Hippocampal formation (tissue), 2 donors: ENCODE data around the gene BTBD9.

Experiments used
- DNase-seq, 2 donors: peaks; one replicate each; lab custom pipeline; 2025; lab: John Stamatoyannopoulos, UW

Gene BTBD9

DNA sequence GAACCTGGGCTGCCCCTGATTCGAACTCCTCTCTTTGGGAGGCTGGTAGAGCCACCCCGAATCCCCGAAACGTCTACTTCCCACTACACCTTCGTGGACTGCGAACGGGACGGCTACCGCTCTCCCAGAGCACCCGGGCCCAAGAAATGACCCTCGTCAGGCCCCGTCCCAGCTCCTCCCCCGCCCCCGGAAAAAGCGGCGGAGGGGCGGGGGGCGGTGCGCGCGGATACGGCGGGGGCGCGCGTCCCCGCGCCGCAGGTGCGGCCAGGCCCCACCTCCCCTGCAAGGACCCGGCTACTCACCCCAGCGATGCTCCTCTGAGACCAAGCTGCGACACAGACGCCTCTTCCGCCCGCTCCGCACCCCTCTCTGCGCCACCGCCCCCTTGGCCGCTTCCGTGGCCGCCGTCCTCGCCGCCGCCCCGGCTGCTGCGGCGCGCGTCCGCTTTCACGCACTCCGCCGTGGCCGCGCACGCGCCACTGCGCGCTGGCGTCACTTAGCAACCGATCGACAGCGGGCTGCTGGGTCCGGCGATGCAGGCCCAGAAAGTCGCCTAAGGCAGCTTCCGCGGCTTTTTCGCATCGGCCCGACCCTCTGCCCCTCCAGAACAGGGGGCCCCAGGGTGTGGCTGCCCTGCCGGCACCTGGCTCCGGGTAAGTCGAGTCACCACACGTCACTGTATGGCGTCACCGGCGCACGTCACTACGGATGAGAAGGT is at the start of gene BTBD9:
Gene BTBD9, minus strand, starts transcription at position 432 of the 718 bp plus-strand sequence.
- DNase-seq: peak; percentile 57 to 74

DNA sequence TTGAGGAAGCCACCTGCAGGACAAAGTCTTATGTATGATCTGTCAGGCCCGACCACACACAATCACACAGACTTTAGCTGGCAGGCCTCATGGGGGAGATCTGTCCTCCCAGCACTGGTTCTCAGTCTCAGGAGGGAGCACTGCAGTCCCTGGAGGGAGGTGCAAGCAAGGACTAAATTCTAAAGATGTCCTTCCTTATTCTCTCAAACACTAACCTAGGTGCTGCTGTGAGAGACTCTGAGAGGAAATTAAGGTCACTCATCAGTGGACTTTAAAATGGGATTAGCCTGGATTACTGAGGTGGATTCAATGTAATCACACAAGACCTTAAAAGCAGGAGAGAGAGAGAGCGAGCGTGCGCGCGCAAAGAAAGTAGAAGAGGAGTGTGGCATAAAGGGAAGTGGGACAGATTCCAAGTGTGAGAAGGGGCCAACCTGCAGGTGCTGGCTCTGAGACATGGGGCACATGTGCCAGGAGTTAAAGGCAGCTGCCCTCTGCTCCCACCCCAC is 48.9 kb upstream of the BTBD9 start:
- no peak for DNase-seq

- no peak for DNase-seq
These were observed 47.8 kb upstream of the BTBD9 start for GRCh38 chr6:38687549-38687948.

GRCh38 chr6:38687043-38687353 is 47.3 kb upstream of the BTBD9 start:
- no peak for DNase-seq

DNA sequence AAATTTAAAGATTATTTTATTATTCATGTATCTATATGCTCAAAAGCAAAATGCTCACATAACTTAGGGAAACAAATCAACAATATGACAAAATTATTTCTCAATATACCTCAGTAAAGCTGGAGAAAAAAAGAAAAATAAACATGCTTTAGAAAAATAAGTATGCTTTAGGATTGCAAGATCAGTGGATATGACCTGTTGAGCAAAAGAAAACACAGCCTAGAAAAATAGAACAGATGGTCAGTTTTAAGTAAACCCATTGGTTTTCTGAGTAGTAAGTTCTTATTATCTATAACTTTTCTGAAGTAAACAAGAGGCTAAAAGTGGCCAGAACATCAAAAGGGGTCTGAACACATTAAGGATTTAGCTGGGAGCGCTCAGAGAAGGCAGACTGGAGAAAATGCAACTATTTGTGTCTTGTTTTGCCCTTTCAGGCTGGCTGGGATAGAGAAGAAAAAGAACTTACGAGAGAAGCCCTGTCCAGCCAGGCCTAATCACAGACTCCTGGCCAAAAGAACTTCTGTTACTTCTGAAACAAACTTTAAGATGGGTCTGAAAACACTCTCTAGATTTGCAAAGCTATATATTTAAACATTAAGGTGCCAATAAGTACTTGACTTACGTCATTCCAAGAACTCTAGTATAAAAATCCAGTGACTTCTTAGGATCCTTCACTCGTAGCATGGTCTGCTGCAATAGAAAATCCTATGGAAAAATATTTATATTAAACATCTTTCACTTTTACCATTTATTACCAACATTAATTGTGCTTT is 46.7 kb upstream of the BTBD9 start:
- no peak for DNase-seq

DNA sequence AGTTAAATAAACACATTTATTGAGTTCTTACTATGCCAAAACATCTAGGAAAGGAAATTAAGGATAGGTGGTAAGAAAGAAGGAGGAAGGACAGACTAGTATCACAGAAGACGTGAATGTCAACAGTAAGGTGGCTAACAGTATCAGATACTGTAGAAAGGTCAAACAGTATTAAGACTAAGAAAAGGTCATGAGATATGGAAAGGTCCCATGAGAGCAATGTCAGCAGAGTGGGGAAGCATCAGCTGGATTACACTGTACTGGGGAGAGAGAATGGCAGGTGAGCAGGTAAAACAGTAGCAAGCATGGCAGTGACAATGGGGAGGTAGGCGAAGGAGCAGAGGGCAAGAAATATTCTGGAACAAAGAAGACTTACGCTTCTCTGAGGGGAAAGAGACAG is 45.2 kb upstream of the BTBD9 start:
- DNase-seq: no peak

DNA sequence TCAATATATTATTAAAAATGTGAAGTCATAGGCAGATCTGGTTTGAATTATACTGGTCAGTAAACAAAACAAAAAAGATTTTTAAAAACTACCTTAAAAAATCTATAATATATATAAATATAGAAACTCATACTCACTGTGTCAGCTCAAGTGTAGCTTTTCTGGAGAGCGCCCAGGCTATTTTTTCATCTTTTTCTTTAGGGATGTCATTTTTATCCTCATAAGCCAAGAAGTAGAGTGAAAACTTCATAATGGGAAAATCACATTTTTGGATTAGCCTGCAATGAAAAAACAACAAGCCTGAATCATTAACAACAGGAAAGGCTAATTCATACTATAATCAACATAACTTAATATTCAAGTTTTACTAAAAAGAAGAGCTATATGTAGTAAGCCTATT is 44.5 kb upstream of the BTBD9 start:
- no peak for DNase-seq

GRCh38 chr6:38681850-38682249 is 42.1 kb upstream of the BTBD9 start:
- DNase-seq: no peak

- DNase-seq: no peak
These were observed 39.9 kb upstream of the BTBD9 start for GRCh38 chr6:38679668-38680067.

GRCh38 chr6:38678178-38678760 is 38.5 kb upstream of the BTBD9 start:
- DNase-seq: no peak

DNA sequence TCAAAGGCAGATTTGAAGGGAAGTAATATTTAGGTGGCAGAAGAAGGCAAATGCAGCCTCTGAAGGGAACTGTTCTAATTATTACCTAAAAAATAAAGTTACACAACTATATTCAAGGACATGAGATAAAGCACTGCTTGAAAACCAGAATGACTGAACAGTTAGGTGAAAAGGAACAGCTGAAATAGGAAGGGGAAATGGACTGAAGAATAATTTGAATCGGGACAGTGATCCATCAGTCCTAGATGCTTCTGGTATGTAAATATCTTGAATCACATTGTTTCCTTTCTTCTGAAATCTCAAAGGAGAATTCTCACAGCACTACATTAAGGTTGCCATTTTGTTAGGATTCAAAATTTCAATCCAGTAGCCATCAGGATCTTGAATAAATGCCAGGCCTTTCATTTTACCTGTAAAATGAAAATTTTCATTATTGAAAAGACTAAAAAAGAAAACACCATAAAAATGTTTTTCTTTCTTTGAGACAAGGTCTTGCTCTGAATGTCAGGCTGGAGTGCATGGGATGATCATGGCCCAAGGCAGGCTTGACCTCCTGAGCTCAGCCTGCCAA is 37.3 kb upstream of the BTBD9 start:
- no peak for DNase-seq

DNA sequence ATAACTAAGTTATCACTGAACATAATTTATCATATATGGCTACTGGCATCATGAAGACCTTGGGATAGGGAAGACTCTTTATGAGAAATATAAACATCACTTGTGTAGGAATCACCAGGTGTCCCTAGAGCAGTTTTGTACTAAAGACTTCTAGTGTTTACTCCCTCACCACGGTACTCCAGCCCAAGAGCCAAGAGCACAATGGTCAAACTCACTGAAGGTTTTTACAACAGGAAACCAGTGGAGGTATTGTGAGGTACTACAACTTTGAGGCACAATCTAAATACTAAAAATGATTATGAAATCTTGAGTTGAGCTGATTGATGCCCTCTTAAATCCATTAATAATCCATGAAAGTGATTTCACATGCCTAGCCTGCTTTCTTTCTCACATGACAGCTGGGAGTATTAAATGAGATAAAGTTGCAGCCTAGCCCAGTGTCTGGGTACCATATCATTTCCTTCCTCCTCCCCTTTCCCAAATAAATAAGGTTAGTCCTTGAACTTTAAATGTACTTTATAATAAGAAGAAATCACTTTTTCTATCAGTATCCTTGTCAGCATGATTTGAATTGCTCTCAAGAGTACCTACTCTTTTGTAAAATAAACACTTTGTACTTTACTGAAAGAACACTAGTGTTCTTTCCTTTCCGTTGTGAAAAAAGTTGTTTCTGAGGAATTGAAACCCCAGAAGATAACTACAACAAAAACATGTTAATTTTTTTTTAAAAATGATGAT is 36.7 kb upstream of the BTBD9 start:
- no peak for DNase-seq

- no peak for DNase-seq
These were observed 33.9 kb upstream of the BTBD9 start for GRCh38 chr6:38673397-38674165.

DNA sequence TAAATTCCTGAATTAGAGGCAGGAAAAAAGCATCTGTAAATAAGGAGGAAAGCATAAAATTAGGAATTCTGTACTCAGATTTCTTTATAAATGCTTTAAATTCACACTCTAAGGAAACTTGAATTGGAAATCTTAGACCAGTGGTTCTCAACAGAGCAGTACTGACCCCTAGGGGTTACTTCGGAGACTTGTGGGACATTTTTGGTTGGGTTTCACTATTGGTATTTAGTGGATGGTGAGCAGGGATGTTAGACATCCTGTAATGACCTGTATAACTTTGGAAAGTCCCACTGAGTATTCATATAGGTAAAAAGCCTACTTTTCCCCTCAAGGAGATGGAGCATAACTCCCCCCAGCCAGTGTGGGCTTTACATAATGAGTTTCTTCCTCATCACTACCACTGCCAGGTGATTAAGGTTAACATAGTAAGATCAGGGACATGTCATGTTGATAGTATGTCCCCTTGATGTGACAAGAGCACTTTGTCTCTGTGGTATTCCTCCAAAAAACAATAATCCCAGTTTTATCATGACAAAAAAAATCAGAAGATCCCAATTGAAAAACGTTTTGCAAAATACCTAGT is 32.2 kb upstream of the BTBD9 start:
- peak in 1 of 2 donors; percentile 64 for DNase-seq

- no peak for DNase-seq
These were observed 18.9 kb upstream of the BTBD9 start for GRCh38 chr6:38658418-38659167.

GRCh38 chr6:38656896-38657295 is 17.2 kb upstream of the BTBD9 start:
- DNase-seq: no peak

GRCh38 chr6:38654263-38654662 is 14.5 kb upstream of the BTBD9 start:
- no peak for DNase-seq

DNA sequence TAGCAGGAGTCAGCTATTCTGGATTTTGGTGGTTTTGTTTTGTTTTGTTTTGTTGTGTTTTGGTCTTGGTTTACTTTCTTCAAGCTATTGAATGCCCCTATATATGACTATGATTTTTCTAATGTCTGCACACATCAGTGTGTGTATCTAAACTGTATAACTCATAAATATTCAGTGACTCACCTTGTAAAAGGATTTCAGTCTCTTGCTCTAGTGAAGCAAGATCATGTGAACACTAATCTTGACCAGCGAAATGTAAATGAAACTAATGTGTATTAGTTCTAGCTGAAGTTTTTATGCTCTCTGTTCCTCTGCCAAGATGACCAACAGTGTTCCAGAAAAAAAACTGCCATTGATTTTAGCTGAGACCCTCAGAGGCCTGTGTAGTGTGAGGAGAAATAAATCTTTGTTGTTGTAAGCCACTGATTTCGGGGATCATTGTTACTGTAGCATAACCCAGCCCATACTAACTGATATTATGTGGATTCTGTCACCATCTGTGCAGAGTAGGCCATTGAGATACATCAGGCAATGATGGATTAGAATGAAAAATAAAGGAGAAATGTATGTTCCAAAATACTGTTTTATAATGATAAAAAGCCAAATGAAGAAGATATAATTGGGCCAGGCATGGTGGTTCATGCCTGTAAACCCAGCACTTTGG is 11.5 kb upstream of the BTBD9 start:
- DNase-seq: no peak

- no peak for DNase-seq
These were observed 10.6 kb upstream of the BTBD9 start for GRCh38 chr6:38650207-38650752.
